A549 (cell line): ENCODE measurements around the gene POLR2C. TPM values are rescaled to one million over a fixed set of nuclear protein-coding genes. Genes with fewer than 3 reads are reported as not detected.

Experiments
- ATAC-seq, 2 experiments: fragments of 200-7000 bp in 1 of 2; fragments of >200 bp in 1 of 2; cut with Nextera tagmentation in 1 of 2; cut with Tn5 transposase in 1 of 2; 3 replicates each; pipeline versions ENCODE4 v1.8.0 to v1.9.1; 2018 to 2020; ENCODE audit warnings: mild to moderate bottlenecking in 1 of 2, moderate library complexity in 1 of 2
- CTCF ChIA-PET: fragments of 300-600 bp; sonication (Branson Sonifier 250); formaldehyde crosslinking; extraction: SDS; loops from one replicate; lab custom pipeline; 2021; ENCODE audit warnings: antibody characterized with exemption, inconsistent platforms; lab: Yijun Ruan, JAX
- POLR2A ChIA-PET: fragments of 350-600 bp; formaldehyde crosslinking; extraction: SDS; loops from one replicate; lab custom pipeline; 2021; ENCODE audit warnings: antibody characterized with exemption, inconsistent platforms; lab: Yijun Ruan, JAX
- DNase-seq, 2 experiments: peaks; one replicate each; pipeline versions ENCODE4 v3.0.0 to v3.0.0-alpha.2; 2011 to 2016; ENCODE audit warnings: low read depth in 1 of 2, low spot score in 1 of 2
- FAIRE-seq: peaks from 2 replicates; lab custom pipeline; 2011; peaks lifted over from hg19 to GRCh38; lab: Jason Lieb, UNC
- H3K27ac ChIP-seq, 2 experiments: fragments of >200 bp; sonication (Bioruptor Twin); formaldehyde crosslinking; 3 replicates each; pipeline ENCODE4 v1.5.1; 2016 to 2017
- H3K4me1 ChIP-seq: fragments of >200 bp; sonication (Bioruptor Twin); formaldehyde crosslinking; 3 replicates; pipeline ENCODE4 v1.6.1; 2016
- H3K4me2 ChIP-seq: fragments of >200 bp; sonication (Bioruptor Twin); formaldehyde crosslinking; 3 replicates; pipeline ENCODE4 v1.6.1; 2016
- H3K4me3 ChIP-seq: fragments of >200 bp; sonication (Bioruptor Twin); formaldehyde crosslinking; 3 replicates; pipeline ENCODE4 v1.5.1; 2016
- H3K9me3 ChIP-seq: fragments of >200 bp; sonication (Bioruptor Twin); formaldehyde crosslinking; 3 replicates; pipeline ENCODE4 v1.6.1; 2016
- CBX8 ChIP-seq: fragments of 200-600 bp; sonication (generic); IDR thresholded peaks from 2 replicates; pipeline ENCODE4 v1.6.1; 2016
- CEBPB ChIP-seq, 2 experiments: fragments of >200 bp in 1 of 2; sonication (Bioruptor Twin) in 1 of 2; formaldehyde crosslinking in 1 of 2; IDR thresholded peaks; 2 replicates each; pipeline ENCODE4 v1.6.1; 2012 to 2016
- CHD2 ChIP-seq: fragments of 150-350 bp; IDR thresholded peaks from 2 replicates; pipeline ENCODE4 v1.6.1; 2014; ENCODE audit warnings: low read length; ENCODE audit not compliant: partially characterized antibody
- CHD4 ChIP-seq: fragments of 200-600 bp; sonication (generic); IDR thresholded peaks from 2 replicates; pipeline ENCODE4 v1.6.1; 2016; ENCODE audit warnings: antibody characterized with exemption, mild to moderate bottlenecking, borderline replicate concordance
- EHMT2 ChIP-seq: fragments of 200-600 bp; sonication (generic); IDR thresholded peaks from 2 replicates; pipeline ENCODE4 v1.6.1; 2016; ENCODE audit warnings: antibody characterized with exemption, low read depth, mild to moderate bottlenecking, moderate library complexity
- FOSL2 ChIP-seq, 2 experiments: fragments of 450-650 bp in 1 of 2; fragments of >200 bp in 1 of 2; sonication (Bioruptor Twin) in 1 of 2; formaldehyde crosslinking; IDR thresholded peaks; 2 replicates each; pipeline versions ENCODE4 v1.5.0 to v1.6.1; 2016 to 2020; ENCODE audit warnings: mild to moderate bottlenecking in 1 of 2, moderate library complexity in 1 of 2
- JUNB ChIP-seq: fragments of >200 bp; sonication (Bioruptor Twin); formaldehyde crosslinking; IDR thresholded peaks from 2 replicates; pipeline ENCODE4 v1.6.1; 2016
- KDM1A ChIP-seq: fragments of 200-600 bp; sonication (generic); IDR thresholded peaks from 2 replicates; pipeline ENCODE4 v1.6.1; 2016; ENCODE audit warnings: low read depth, mild to moderate bottlenecking
- KDM5A ChIP-seq: fragments of 200-600 bp; sonication (generic); IDR thresholded peaks from 2 replicates; pipeline ENCODE4 v1.6.1; 2016; ENCODE audit warnings: antibody characterized with exemption, mild to moderate bottlenecking
- MAZ ChIP-seq: fragments of 150-350 bp; IDR thresholded peaks from 2 replicates; pipeline ENCODE4 v1.6.1; 2014; ENCODE audit warnings: antibody characterized with exemption, low read depth, low read length, borderline replicate concordance
- NFE2L2 ChIP-seq: fragments of 150-350 bp; conservative IDR thresholded peaks from 2 replicates; pipeline ENCODE4 v1.6.1; 2014; ENCODE audit warnings: low read length
- NPAS2 ChIP-seq: fragments of 250-450 bp; sonication (Bioruptor Pico); IDR thresholded peaks from 2 replicates; pipeline ENCODE4 v1.8.0; 2022; ENCODE audit warnings: mild to moderate bottlenecking, moderate library complexity, borderline replicate concordance
- NR3C1 ChIP-seq: fragments of >200 bp; sonication (Bioruptor Twin); formaldehyde crosslinking; IDR thresholded peaks from 3 replicates; pipeline ENCODE4 v1.6.1; 2017
- PHF8 ChIP-seq: fragments of 200-600 bp; sonication (generic); IDR thresholded peaks from 2 replicates; pipeline ENCODE4 v1.6.1; 2016; ENCODE audit warnings: low read depth, mild to moderate bottlenecking, antibody characterized with exemption, moderate library complexity, borderline replicate concordance
- RAD21 ChIP-seq, 2 experiments: fragments of >200 bp in 1 of 2; sonication (Bioruptor Twin) in 1 of 2; formaldehyde crosslinking in 1 of 2; IDR thresholded peaks in 1 of 2; conservative IDR thresholded peaks in 1 of 2; 2 replicates in 1 of 2; 3 replicates in 1 of 2; pipeline ENCODE4 v1.6.1; 2012 to 2018; ENCODE audit warnings: inconsistent platforms in 1 of 2
- SMC3 ChIP-seq: fragments of >200 bp; sonication (Bioruptor Twin); formaldehyde crosslinking; IDR thresholded peaks from 3 replicates; pipeline ENCODE4 v1.6.1; 2018; ENCODE audit warnings: inconsistent platforms
- ZC3H11A ChIP-seq: fragments of 450-650 bp; IDR thresholded peaks from 2 replicates; pipeline ENCODE4 v1.6.1; 2014; ENCODE audit warnings: antibody characterized with exemption, mild to moderate bottlenecking
- ZFP36 ChIP-seq: fragments of 450-650 bp; IDR thresholded peaks from 2 replicates; pipeline ENCODE4 v1.6.1; 2014; ENCODE audit warnings: borderline replicate concordance; ENCODE audit not compliant: partially characterized antibody
- WGBS: methylation state at CpG from one replicate; pipeline ENCODE4 v1.1.6; 2017; ENCODE audit errors: missing lambda C conversion rate; 5-methylcytosine and 5-hydroxymethylcytosine counted together
- polyA plus RNA-seq, 4 experiments: library from polyadenylated mRNA; depleted of rRNA in 3 of 4; stranded (reverse); fragments of >200 nt; fragmentation: RNase III in 1 of 4; extraction: RNeasy Plus Mini Kit Qiagen cat#74134 plus additional on column Dnase treatment in 1 of 4; gene quantifications; 2 replicates in 3 of 4; 3 replicates in 1 of 4; pipeline ENCODE4 v1.2.3, GENCODE V29; 2011 to 2017
- TF ChIP-seq, protein P1 (sequence below): IDR thresholded peaks from 2 replicates; pipeline ENCODE4 v1.6.1; 2012; ENCODE audit warnings: low read depth, borderline replicate concordance
- TF ChIP-seq, protein P2 (sequence below): fragments of >200 bp; sonication (Bioruptor Twin); formaldehyde crosslinking; IDR thresholded peaks from 3 replicates; pipeline ENCODE4 v1.6.1; 2016
- TF ChIP-seq, protein P3 (sequence below): fragments of >200 bp; sonication (Bioruptor Twin); formaldehyde crosslinking; IDR thresholded peaks from 3 replicates; pipeline ENCODE4 v1.5.1; 2016
- TF ChIP-seq, protein P4 (sequence below): fragments of 200-600 bp; sonication (generic); IDR thresholded peaks from 2 replicates; pipeline ENCODE4 v1.6.1; 2016; ENCODE audit warnings: antibody characterized with exemption, mild to moderate bottlenecking, moderate library complexity

The POLR2C gene
- polyA plus RNA-seq, 2 of the 4 experiments (the other 2 are of a cell fraction), result 148 to 229 TPM

DNA sequence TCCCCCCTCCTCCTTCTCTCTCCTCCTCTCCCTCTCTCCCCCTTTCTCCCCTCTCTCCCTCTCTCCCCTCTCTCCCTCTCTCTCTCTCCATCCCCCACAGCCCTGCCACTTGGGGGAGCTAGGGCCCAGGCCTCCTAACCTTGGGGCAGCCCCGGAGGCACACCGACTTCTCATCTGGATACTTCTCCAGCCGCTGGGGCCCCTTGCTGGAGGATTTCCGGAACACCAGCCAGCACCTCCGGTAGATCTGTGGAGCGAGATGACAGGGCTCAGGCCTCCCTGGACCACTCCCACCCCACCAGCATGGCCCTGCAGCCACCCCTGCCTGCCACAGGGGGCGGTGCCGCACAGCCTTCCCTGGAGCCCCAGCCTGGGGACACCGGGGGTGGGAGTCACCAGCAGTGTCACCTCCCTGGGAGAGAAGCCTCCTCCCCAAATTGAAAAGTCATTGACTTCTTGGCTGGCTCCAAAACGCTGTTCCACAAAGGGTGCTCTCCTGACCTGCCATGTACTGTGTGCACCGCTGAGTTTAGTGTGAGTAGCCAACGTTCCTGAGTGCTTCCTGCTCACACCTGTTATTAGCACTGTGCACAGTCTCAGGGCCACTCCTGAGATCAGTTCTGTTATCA lies 13.3 kb downstream of the POLR2C start:
- Histone ChIP-seq H3K27ac (peak overlapping the region; percentile 96 to 98), H3K4me3 (peak overlapping the region; percentile 21; the same call in 1 of the 3 replicates), H3K9me3 (no peaks in the 10 kb centered on the region), H3K4me1 (peaks cover 97% of the 10 kb centered on the region), H3K4me2 (peak overlapping the region; percentile 93)
- TF ChIP-seq RAD21 (conservative IDR thresholded peaks at IDR 0.05 in 1 of 2, IDR thresholded peaks at IDR 0.05 in 1 of 2) (peak in 1 of 2 experiments; percentile 59; a peak in 4 of 5 replicates), MAZ (0 out of 2 replicates have a peak, but pooled peaks have one; percentile 36), JUNB (no peak), NFE2L2 (no peak), NPAS2 (no peak), EHMT2 (no peak), SMC3 (0 out of 3 replicates have a peak, but pooled peaks have one; percentile 41), CBX8 (no peak), PHF8 (no peak)
- TF ChIP-seq, protein P1, sequence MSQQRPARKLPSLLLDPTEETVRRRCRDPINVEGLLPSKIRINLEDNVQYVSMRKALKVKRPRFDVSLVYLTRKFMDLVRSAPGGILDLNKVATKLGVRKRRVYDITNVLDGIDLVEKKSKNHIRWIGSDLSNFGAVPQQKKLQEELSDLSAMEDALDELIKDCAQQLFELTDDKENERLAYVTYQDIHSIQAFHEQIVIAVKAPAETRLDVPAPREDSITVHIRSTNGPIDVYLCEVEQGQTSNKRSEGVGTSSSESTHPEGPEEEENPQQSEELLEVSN, result no peak
- TF ChIP-seq, protein P2, sequence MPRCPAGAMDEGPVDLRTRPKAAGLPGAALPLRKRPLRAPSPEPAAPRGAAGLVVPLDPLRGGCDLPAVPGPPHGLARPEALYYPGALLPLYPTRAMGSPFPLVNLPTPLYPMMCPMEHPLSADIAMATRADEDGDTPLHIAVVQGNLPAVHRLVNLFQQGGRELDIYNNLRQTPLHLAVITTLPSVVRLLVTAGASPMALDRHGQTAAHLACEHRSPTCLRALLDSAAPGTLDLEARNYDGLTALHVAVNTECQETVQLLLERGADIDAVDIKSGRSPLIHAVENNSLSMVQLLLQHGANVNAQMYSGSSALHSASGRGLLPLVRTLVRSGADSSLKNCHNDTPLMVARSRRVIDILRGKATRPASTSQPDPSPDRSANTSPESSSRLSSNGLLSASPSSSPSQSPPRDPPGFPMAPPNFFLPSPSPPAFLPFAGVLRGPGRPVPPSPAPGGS, result no peak
- TF ChIP-seq, protein P3, sequence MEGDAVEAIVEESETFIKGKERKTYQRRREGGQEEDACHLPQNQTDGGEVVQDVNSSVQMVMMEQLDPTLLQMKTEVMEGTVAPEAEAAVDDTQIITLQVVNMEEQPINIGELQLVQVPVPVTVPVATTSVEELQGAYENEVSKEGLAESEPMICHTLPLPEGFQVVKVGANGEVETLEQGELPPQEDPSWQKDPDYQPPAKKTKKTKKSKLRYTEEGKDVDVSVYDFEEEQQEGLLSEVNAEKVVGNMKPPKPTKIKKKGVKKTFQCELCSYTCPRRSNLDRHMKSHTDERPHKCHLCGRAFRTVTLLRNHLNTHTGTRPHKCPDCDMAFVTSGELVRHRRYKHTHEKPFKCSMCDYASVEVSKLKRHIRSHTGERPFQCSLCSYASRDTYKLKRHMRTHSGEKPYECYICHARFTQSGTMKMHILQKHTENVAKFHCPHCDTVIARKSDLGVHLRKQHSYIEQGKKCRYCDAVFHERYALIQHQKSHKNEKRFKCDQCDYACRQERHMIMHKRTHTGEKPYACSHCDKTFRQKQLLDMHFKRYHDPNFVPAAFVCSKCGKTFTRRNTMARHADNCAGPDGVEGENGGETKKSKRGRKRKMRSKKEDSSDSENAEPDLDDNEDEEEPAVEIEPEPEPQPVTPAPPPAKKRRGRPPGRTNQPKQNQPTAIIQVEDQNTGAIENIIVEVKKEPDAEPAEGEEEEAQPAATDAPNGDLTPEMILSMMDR, result peak; percentile 58
- DNase-seq (peak; percentile 77 to 82), ATAC-seq (peak; percentile 44 to 69), FAIRE-seq (no peak)
- WGBS, result 24% methylated on average over 9 of the region's 12 CpGs
- POLR2A ChIA-PET, result interaction anchor here (0.5 kb wide), 1 partner anchor 36 kb away, joined by 8 read pairs; no protein-coding TSS in a partner anchor
- CTCF ChIA-PET, result interaction anchor here (0.6 to 8.4 kb wide), 16 partner anchors 11 to 445 kb away, joined by 3 to 70 read pairs (median 4); partner anchors contain the start of genes DOK4 and POLR2C

DNA sequence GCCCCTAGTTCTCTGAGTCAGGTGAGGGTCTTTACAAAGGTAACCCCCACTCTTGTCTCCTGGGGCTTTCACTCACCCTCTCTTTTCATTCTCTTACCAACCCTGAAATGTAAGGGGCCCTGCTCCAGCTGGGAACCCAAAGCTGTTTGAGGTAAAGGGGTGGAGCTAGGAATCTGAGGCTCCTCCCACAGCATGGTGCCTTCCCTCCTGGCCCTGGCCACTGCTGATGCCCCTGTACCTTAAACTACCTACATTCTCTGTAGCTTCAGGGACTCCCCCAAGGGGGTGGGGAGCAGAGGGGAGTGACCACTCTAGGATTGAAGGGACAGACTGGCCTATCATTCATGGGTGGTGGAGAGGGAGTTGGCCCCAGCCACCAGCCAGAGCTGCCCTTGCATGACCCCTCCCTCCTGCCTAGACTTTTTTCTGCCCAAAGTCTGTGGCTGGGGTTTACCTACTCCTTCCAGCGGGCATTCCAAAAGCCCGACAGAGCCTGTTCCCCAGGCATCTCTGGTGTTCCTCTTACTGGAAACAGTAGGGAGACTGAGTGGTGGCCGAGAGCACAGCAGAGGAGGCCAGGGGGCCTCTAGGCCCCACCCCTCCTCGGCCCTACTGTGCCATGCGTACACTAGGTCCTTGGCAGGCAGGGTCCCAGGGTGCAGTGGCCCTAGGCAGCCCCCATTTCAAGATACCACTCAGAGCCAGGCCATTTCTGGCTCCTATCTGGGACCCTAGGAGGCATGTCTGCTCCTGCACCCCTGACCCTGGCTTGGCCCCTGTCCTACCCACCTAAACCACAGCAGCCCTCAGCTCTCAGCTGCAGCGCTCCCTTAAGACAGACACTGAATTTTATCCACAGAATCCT lies 14.3 kb downstream of the POLR2C start:
- ChIA-PET CTCF (interaction anchor here (0.6 to 8.4 kb wide), 7 partner anchors 10 to 51 kb away, joined by 3 to 70 read pairs (median 4); partner anchors contain the start of genes DOK4 and POLR2C), POLR2A (interaction anchor here (0.5 to 1.3 kb wide), 2 partner anchors 15 to 35 kb away, joined by 4 to 8 read pairs; partner anchors contain the start of gene POLR2C)
- DNase-seq, result no peak
- Histone ChIP-seq H3K4me2 (peak overlapping the region; percentile 93), H3K4me3 (peak overlapping the region; percentile 21; the same call in 1 of the 3 replicates), H3K4me1 (peaks cover 96% of the 10 kb centered on the region), H3K27ac (peak overlapping the region; percentile 96 to 98), H3K9me3 (no peaks in the 10 kb centered on the region)
- TF ChIP-seq CHD4 (no peak), ZC3H11A (no peak), CEBPB (IDR thresholded peaks at IDR 0.05) (no peak), ZFP36 (no peak), KDM5A (no peak), KDM1A (no peak), NR3C1 (no peak), CHD2 (no peak), FOSL2 (IDR thresholded peaks at IDR 0.05) (no peak), FOSL2 (CRISPR knock-in tag; IDR thresholded peaks at IDR 0.05) (no peak), NPAS2 (no peak), SMC3 (no peak)
- TF ChIP-seq, protein P1, result no peak
- TF ChIP-seq, protein P4, sequence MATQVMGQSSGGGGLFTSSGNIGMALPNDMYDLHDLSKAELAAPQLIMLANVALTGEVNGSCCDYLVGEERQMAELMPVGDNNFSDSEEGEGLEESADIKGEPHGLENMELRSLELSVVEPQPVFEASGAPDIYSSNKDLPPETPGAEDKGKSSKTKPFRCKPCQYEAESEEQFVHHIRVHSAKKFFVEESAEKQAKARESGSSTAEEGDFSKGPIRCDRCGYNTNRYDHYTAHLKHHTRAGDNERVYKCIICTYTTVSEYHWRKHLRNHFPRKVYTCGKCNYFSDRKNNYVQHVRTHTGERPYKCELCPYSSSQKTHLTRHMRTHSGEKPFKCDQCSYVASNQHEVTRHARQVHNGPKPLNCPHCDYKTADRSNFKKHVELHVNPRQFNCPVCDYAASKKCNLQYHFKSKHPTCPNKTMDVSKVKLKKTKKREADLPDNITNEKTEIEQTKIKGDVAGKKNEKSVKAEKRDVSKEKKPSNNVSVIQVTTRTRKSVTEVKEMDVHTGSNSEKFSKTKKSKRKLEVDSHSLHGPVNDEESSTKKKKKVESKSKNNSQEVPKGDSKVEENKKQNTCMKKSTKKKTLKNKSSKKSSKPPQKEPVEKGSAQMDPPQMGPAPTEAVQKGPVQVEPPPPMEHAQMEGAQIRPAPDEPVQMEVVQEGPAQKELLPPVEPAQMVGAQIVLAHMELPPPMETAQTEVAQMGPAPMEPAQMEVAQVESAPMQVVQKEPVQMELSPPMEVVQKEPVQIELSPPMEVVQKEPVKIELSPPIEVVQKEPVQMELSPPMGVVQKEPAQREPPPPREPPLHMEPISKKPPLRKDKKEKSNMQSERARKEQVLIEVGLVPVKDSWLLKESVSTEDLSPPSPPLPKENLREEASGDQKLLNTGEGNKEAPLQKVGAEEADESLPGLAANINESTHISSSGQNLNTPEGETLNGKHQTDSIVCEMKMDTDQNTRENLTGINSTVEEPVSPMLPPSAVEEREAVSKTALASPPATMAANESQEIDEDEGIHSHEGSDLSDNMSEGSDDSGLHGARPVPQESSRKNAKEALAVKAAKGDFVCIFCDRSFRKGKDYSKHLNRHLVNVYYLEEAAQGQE, result no peak
- ATAC-seq, result no peak
- no peak for FAIRE-seq
- 100% methylated on average over 3 of the region's 6 CpGs for WGBS
